CD4-positive, alpha-beta memory T cell (primary cell): Measurements from ENCODE around the gene PGAM5. TPM values are rescaled to one million over a fixed set of nuclear protein-coding genes. Genes with fewer than 3 reads are reported as not detected.

Experiments
- CTCF ChIA-PET: fragments of 350-600 bp; sonication (Branson Sonifier 250); formaldehyde crosslinking; loops from one replicate; lab custom pipeline; 2021; ENCODE audit warnings: inconsistent platforms; ENCODE audit not compliant: partially characterized antibody; lab: Charles Lee
- POLR2A ChIA-PET: fragments of 350-600 bp; sonication (Branson Sonifier 250); formaldehyde crosslinking; loops from one replicate; lab custom pipeline; 2021; ENCODE audit not compliant: partially characterized antibody; lab: Charles Lee
- DNase-seq, 5 donors: peaks; one replicate each; pipeline versions ENCODE4 v3.0.0 to v3.0.0-alpha.2; 2020 to 2022; ENCODE audit warnings: mixed read lengths in 1 of 5
- H3K27ac ChIP-seq: one replicate; pipeline ENCODE4 v1.7.0; 2013; ENCODE audit warnings: low read depth, low read length
- H3K27me3 ChIP-seq: 2 replicates; pipeline ENCODE4 v1.7.0; 2013; ENCODE audit warnings: mild to moderate bottlenecking, low read length, moderate library complexity; ENCODE audit not compliant: insufficient read depth
- H3K36me3 ChIP-seq: 2 replicates; pipeline ENCODE4 v1.7.0; 2013; ENCODE audit warnings: mild to moderate bottlenecking, low read length, moderate library complexity; ENCODE audit not compliant: insufficient read depth
- H3K4me1 ChIP-seq: 2 replicates; pipeline ENCODE4 v1.7.0; 2013; ENCODE audit warnings: mild to moderate bottlenecking, low read length, moderate library complexity; ENCODE audit not compliant: insufficient read depth
- H3K4me3 ChIP-seq, 2 donors: one replicate each; pipeline ENCODE4 v1.7.0; 2013; ENCODE audit warnings: low read length in 2 of 2, mild to moderate bottlenecking in 1 of 2
- H3K9me3 ChIP-seq, 2 donors: one replicate each; pipeline ENCODE4 v1.7.0; 2013; ENCODE audit warnings: low read length in 2 of 2, control low read depth in 1 of 2; ENCODE audit not compliant: control insufficient read depth in 1 of 2
- H3K27ac Mint-ChIP-seq, 7 donors: one replicate each; pipeline ENCODE4 v1.8.0; 2020 to 2021; ENCODE audit warnings: mixed read lengths in 7 of 7, mild to moderate bottlenecking in 6 of 7, inconsistent platforms in 3 of 7, moderate library complexity in 3 of 7
- H3K27me3 Mint-ChIP-seq, 2 donors: one replicate each; pipeline ENCODE4 v1.8.0; 2020 to 2021; ENCODE audit warnings: mixed read lengths in 2 of 2
- H3K36me3 Mint-ChIP-seq, 2 donors: one replicate each; pipeline ENCODE4 v1.8.0; 2020 to 2021; ENCODE audit warnings: mixed read lengths in 2 of 2, inconsistent platforms in 1 of 2, mild to moderate bottlenecking in 1 of 2
- H3K4me1 Mint-ChIP-seq, 4 donors: one replicate each; pipeline ENCODE4 v1.8.0; 2020 to 2021; ENCODE audit warnings: mixed read lengths in 4 of 4, mild to moderate bottlenecking in 1 of 4
- H3K4me3 Mint-ChIP-seq, 8 donors: one replicate each; pipeline ENCODE4 v1.8.0; 2020 to 2021; ENCODE audit warnings: mixed read lengths in 8 of 8, mild to moderate bottlenecking in 7 of 8, moderate library complexity in 6 of 8, inconsistent platforms in 3 of 8
- H3K9me3 Mint-ChIP-seq, 8 donors: one replicate each; pipeline ENCODE4 v1.8.0; 2020 to 2021; ENCODE audit warnings: mixed read lengths in 8 of 8, mild to moderate bottlenecking in 5 of 8, inconsistent platforms in 3 of 8, moderate library complexity in 1 of 8
- intact Hi-C: fragments of 100-400 bp; cut with micrococcal nuclease; formaldehyde crosslinking; loops from one replicate; pipeline ENCODE4 v1.15.1; 2023
- polyA plus RNA-seq, 2 donors: library from polyadenylated mRNA; unstranded; fragments of 300-500 nt; fragmentation: Illumina TruSeq; gene quantifications; one replicate each; pipeline ENCODE4 v1.2.3, GENCODE V29; 2021
- total RNA-seq, 2 experiments: library from RNA; stranded (reverse); gene quantifications; one replicate each; pipeline ENCODE4 v1.2.3, GENCODE V29; 2021

PGAM5 gene
- total and polyA plus RNA-seq, 4 experiments from 2014 or later: 7.2 to 29.7 (median 25.9) TPM

DNA sequence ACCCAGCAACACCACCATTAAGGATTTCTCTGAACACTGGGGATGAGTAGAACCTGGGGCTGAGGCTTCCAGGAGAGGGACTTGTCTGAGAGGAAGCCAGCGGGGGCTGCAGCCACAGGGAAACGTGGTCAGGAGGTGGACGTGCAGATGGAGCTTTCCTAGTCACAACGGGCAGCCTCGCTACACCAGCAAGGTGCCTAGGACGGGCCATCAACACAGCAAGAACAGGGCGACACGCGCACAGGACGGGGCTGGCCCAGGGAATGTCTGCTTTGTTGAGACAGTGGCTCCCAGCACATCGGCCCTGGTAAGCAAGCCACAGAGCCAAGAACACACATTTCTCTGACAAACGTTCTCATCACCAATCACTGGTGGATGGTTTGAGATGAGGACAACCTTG lies 25.7 kb downstream of the PGAM5 start:
- intact Hi-C loops: no loop called here
- Mint-ChIP-seq H3K9me3 (no peaks in the 10 kb centered on the region), H3K27me3 (no peaks in the 10 kb centered on the region), H3K4me3 (no peak overlapping the region), H3K4me1 (peaks cover 0 to 3% (median 0%) of the 10 kb centered on the region in 4 donors), H3K36me3 (peaks cover 63 to 78% of the 10 kb centered on the region in 2 donors), H3K27ac (peak overlapping the region in 1 of 7 donors; percentile 70)
- H3K27me3 ChIP-seq: no peaks in the 10 kb centered on the region
- no peak overlapping the region for H3K27ac ChIP-seq
- peaks cover 81% of the 10 kb centered on the region for H3K36me3 ChIP-seq
- H3K4me1 ChIP-seq: no peaks in the 10 kb centered on the region
- CTCF ChIA-PET: no interaction called here
- no peak overlapping the region for H3K4me3 ChIP-seq
- POLR2A ChIA-PET: no interaction called here
- DNase-seq: no peak
- H3K9me3 ChIP-seq: no peaks in the 10 kb centered on the region

- Histone ChIP-seq H3K36me3 (peaks cover 81% of the 10 kb centered on the region), H3K4me3 (no peak overlapping the region), H3K4me1 (no peaks in the 10 kb centered on the region), H3K27me3 (no peaks in the 10 kb centered on the region), H3K27ac (no peak overlapping the region), H3K9me3 (no peaks in the 10 kb centered on the region)
- ChIA-PET CTCF (no interaction called here), POLR2A (no interaction called here)
- Mint-ChIP-seq H3K27me3 (no peaks in the 10 kb centered on the region), H3K36me3 (peaks cover 63 to 79% of the 10 kb centered on the region in 2 donors), H3K9me3 (no peaks in the 10 kb centered on the region), H3K27ac (no peak overlapping the region), H3K4me3 (no peak overlapping the region), H3K4me1 (no peaks in the 10 kb centered on the region)
- no peak for DNase-seq
- intact Hi-C loops: no loop called here
Measured at GRCh38 chr12:132736913-132737312, 26.3 kb downstream of the PGAM5 start.

- Mint-ChIP-seq H3K4me1 (peaks cover 6 to 12% (median 9%) of the 10 kb centered on the region in 4 donors), H3K36me3 (peaks cover 61 to 78% of the 10 kb centered on the region in 2 donors), H3K9me3 (no peaks in the 10 kb centered on the region), H3K27ac (peak overlapping the region in 1 of 7 donors; percentile 3), H3K4me3 (no peak overlapping the region), H3K27me3 (no peaks in the 10 kb centered on the region)
- Histone ChIP-seq H3K36me3 (peaks cover 78% of the 10 kb centered on the region), H3K9me3 (no peaks in the 10 kb centered on the region), H3K4me1 (no peaks in the 10 kb centered on the region), H3K27ac (no peak overlapping the region), H3K4me3 (no peak overlapping the region), H3K27me3 (no peaks in the 10 kb centered on the region)
- ChIA-PET CTCF (interaction anchor here (0.5 kb wide), 1 partner anchor 17 kb away, joined by 3 read pairs; no protein-coding TSS in a partner anchor), POLR2A (interaction anchor here (1.2 kb wide), 2 partner anchors 12 to 28 kb away, joined by 3 to 4 read pairs; no protein-coding TSS in a partner anchor)
- intact Hi-C loops: no loop called here
- DNase-seq: no peak
Measured at GRCh38 chr12:132739600-132740312, 29.1 kb downstream of the PGAM5 start.

DNA sequence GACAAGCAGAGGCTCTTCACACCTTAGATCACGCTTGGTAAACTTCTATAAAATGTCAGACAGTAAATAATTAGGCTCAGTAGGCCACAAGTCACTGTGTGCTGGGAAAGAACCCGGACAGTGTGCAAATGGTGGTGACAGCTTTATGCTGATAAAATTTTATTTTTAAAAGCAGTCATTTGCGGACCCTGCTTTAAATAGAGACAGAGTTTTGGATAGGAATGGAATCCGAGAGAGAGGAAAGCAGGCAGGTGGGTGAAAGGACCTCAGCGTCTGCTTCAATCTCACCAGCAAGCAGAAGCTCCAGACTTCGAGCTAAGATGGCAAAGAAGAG lies 29.6 kb downstream of the PGAM5 start:
- CTCF ChIA-PET: no interaction called here
- POLR2A ChIA-PET: interaction anchor here (1.2 kb wide), 2 partner anchors 12 to 28 kb away, joined by 3 to 4 read pairs; no protein-coding TSS in a partner anchor
- no peak for DNase-seq
- no peaks in the 10 kb centered on the region for H3K9me3 Mint-ChIP-seq
- no peak overlapping the region for H3K27ac ChIP-seq
- H3K36me3 ChIP-seq: peaks cover 77% of the 10 kb centered on the region
- H3K27me3 ChIP-seq: no peaks in the 10 kb centered on the region
- H3K9me3 ChIP-seq: no peaks in the 10 kb centered on the region
- H3K4me1 Mint-ChIP-seq: peaks cover 6 to 12% (median 9%) of the 10 kb centered on the region in 4 donors
- H3K4me3 ChIP-seq: no peak overlapping the region
- peak overlapping the region in 1 of 7 donors; percentile 3 for H3K27ac Mint-ChIP-seq
- intact Hi-C loops: no loop called here
- H3K4me3 Mint-ChIP-seq: no peak overlapping the region
- peaks cover 65 to 78% of the 10 kb centered on the region in 2 donors for H3K36me3 Mint-ChIP-seq
- no peaks in the 10 kb centered on the region for H3K27me3 Mint-ChIP-seq
- H3K4me1 ChIP-seq: no peaks in the 10 kb centered on the region

DNA sequence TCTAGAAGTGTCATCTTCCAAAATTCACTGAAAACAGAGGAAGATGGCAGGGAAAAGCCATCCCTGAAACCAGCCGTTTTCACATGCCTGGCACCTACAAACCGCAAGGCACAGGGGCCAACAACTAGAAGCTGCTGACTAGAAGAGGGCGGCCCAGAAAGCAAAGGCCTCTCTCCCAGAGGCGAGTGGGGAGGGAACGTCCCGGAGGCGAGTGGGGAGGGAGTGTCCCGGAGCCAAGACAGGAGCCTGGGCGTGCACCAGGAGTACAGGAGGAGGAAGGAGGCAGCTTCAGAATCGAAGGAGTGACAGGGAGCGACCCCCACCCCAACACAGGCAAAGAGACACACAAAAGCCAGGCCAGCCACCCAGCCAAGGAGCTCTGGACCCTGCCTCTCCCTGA lies 30.0 kb downstream of the PGAM5 start:
- intact Hi-C loops: no loop called here
- Mint-ChIP-seq H3K36me3 (peaks cover 63 to 77% of the 10 kb centered on the region in 2 donors), H3K4me3 (no peak overlapping the region), H3K9me3 (no peaks in the 10 kb centered on the region), H3K27me3 (no peaks in the 10 kb centered on the region), H3K4me1 (peaks cover 6 to 12% (median 9%) of the 10 kb centered on the region in 4 donors), H3K27ac (no peak overlapping the region)
- DNase-seq: no peak
- Histone ChIP-seq H3K36me3 (peaks cover 77% of the 10 kb centered on the region), H3K9me3 (no peaks in the 10 kb centered on the region), H3K27ac (no peak overlapping the region), H3K4me1 (no peaks in the 10 kb centered on the region), H3K4me3 (no peak overlapping the region), H3K27me3 (no peaks in the 10 kb centered on the region)
- POLR2A ChIA-PET: interaction anchor here (1.2 kb wide), 2 partner anchors 11 to 29 kb away, joined by 3 to 4 read pairs; no protein-coding TSS in a partner anchor
- CTCF ChIA-PET: no interaction called here

DNA sequence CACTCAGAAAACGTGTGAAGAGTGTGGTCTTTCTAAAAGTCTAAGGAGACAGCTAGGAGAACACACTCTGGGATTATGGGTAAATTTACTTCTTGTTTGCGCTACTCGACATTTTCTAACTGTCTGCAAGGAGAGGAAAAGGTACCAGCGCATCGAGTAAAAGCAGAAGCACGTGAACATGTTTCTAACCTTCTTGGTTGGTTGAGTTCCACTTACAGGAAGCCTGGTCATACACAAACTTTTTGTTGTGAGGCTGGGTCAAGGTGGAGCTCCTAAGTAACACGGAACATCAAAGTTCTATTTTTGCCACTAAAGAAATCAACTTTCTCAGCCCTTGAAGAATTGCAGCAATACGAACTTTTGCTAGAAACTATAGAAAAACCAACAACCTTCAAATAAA lies 31.0 kb downstream of the PGAM5 start:
- peaks cover 6 to 12% (median 9%) of the 10 kb centered on the region in 4 donors for H3K4me1 Mint-ChIP-seq
- Histone ChIP-seq H3K9me3 (no peaks in the 10 kb centered on the region), H3K4me1 (no peaks in the 10 kb centered on the region), H3K4me3 (no peak overlapping the region), H3K27me3 (no peaks in the 10 kb centered on the region), H3K27ac (no peak overlapping the region), H3K36me3 (peaks cover 75% of the 10 kb centered on the region)
- no peak overlapping the region for H3K4me3 Mint-ChIP-seq
- H3K9me3 Mint-ChIP-seq: no peaks in the 10 kb centered on the region
- no peak for DNase-seq
- ChIA-PET POLR2A (no interaction called here), CTCF (no interaction called here)
- H3K36me3 Mint-ChIP-seq: peaks cover 64 to 76% of the 10 kb centered on the region in 2 donors
- H3K27me3 Mint-ChIP-seq: no peaks in the 10 kb centered on the region
- intact Hi-C loops: no loop called here
- H3K27ac Mint-ChIP-seq: peak overlapping the region in 2 of 7 donors; percentile 15 to 19

- H3K36me3 ChIP-seq: peaks cover 87% of the 10 kb centered on the region
- H3K9me3 Mint-ChIP-seq: no peaks in the 10 kb centered on the region
- CTCF ChIA-PET: no interaction called here
- peaks cover 6 to 12% (median 9%) of the 10 kb centered on the region in 4 donors for H3K4me1 Mint-ChIP-seq
- peak overlapping the region in 1 of 7 donors; percentile 17 for H3K27ac Mint-ChIP-seq
- no peaks in the 10 kb centered on the region for H3K9me3 ChIP-seq
- no peak overlapping the region for H3K4me3 Mint-ChIP-seq
- POLR2A ChIA-PET: no interaction called here
- intact Hi-C loops: no loop called here
- H3K27me3 ChIP-seq: no peaks in the 10 kb centered on the region
- no peak for DNase-seq
- H3K36me3 Mint-ChIP-seq: peaks cover 77 to 84% of the 10 kb centered on the region in 2 donors
- H3K4me1 ChIP-seq: no peaks in the 10 kb centered on the region
- H3K4me3 ChIP-seq: no peak overlapping the region
- no peak overlapping the region for H3K27ac ChIP-seq
- no peaks in the 10 kb centered on the region for H3K27me3 Mint-ChIP-seq
Measured at GRCh38 chr12:132743831-132744230, 33.2 kb downstream of the PGAM5 start.
